Osteocyte (in vitro differentiated cells): ENCODE data around the gene KLK3. TPM values are rescaled to one million over a fixed set of nuclear protein-coding genes. Genes with fewer than 3 reads are reported as not detected.
A peak's percentile ranks its signal among the peaks of the same experiment; 100 is the strongest.

Source experiments
- DNase-seq: peaks from one replicate; pipeline ENCODE4 v3.0.0; 2021; ENCODE audit warnings: mixed read lengths; ENCODE audit not compliant: unreplicated experiment; ENCODE audit errors: extremely low spot score
- H3K27ac Mint-ChIP-seq: one replicate; pipeline ENCODE4 v1.8.0; 2021; ENCODE audit warnings: mild to moderate bottlenecking, mixed read lengths; ENCODE audit not compliant: unreplicated experiment
- H3K27me3 Mint-ChIP-seq: one replicate; pipeline ENCODE4 v1.8.0; 2021; ENCODE audit warnings: mixed read lengths; ENCODE audit not compliant: unreplicated experiment
- H3K36me3 Mint-ChIP-seq: one replicate; pipeline ENCODE4 v1.8.0; 2021; ENCODE audit warnings: mixed read lengths; ENCODE audit not compliant: unreplicated experiment
- H3K4me1 Mint-ChIP-seq: one replicate; pipeline ENCODE4 v1.8.0; 2021; ENCODE audit warnings: mixed read lengths; ENCODE audit not compliant: unreplicated experiment
- H3K4me3 Mint-ChIP-seq: one replicate; pipeline ENCODE4 v1.8.0; 2021; ENCODE audit warnings: mild to moderate bottlenecking, moderate library complexity, mixed read lengths; ENCODE audit not compliant: unreplicated experiment
- H3K9me3 Mint-ChIP-seq: one replicate; pipeline ENCODE4 v1.8.0; 2021; ENCODE audit warnings: mixed read lengths; ENCODE audit not compliant: unreplicated experiment
- total RNA-seq: library from RNA; stranded (reverse); gene quantifications from 2 replicates; pipeline ENCODE4 v1.2.1, GENCODE V29; 2021
- TF ChIP-seq, protein P1 (sequence below): fragments of 200-600 bp; sonication (generic); IDR thresholded peaks from 2 replicates; pipeline ENCODE4 v1.5.0; 2021; ENCODE audit warnings: antibody characterized with exemption, mild to moderate bottlenecking, moderate library complexity

KLK3 gene
- total RNA-seq, 1 donor from 2014 or later: not detected

- DNase-seq: no peak
- H3K36me3 Mint-ChIP-seq: no peaks in the 10 kb centered on the region
- TF ChIP-seq, protein P1, sequence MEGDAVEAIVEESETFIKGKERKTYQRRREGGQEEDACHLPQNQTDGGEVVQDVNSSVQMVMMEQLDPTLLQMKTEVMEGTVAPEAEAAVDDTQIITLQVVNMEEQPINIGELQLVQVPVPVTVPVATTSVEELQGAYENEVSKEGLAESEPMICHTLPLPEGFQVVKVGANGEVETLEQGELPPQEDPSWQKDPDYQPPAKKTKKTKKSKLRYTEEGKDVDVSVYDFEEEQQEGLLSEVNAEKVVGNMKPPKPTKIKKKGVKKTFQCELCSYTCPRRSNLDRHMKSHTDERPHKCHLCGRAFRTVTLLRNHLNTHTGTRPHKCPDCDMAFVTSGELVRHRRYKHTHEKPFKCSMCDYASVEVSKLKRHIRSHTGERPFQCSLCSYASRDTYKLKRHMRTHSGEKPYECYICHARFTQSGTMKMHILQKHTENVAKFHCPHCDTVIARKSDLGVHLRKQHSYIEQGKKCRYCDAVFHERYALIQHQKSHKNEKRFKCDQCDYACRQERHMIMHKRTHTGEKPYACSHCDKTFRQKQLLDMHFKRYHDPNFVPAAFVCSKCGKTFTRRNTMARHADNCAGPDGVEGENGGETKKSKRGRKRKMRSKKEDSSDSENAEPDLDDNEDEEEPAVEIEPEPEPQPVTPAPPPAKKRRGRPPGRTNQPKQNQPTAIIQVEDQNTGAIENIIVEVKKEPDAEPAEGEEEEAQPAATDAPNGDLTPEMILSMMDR: no peak
- H3K4me3 Mint-ChIP-seq: no peak overlapping the region
- no peaks in the 10 kb centered on the region for H3K9me3 Mint-ChIP-seq
- H3K4me1 Mint-ChIP-seq: peaks cover 16% of the 10 kb centered on the region
- H3K27me3 Mint-ChIP-seq: peaks cover 35% of the 10 kb centered on the region
- no peak overlapping the region for H3K27ac Mint-ChIP-seq
These were observed 39.3 kb upstream of the KLK3 start for GRCh38 chr19:50815439-50815838.

GRCh38 chr19:50817941-50818858 is 36.5 kb upstream of the KLK3 start:
- H3K4me3 Mint-ChIP-seq: peak overlapping the region; percentile 67
- H3K27me3 Mint-ChIP-seq: peaks cover 50% of the 10 kb centered on the region
- no peak overlapping the region for H3K27ac Mint-ChIP-seq
- H3K9me3 Mint-ChIP-seq: no peaks in the 10 kb centered on the region
- H3K4me1 Mint-ChIP-seq: peaks cover 21% of the 10 kb centered on the region
- no peak for DNase-seq
- no peaks in the 10 kb centered on the region for H3K36me3 Mint-ChIP-seq
- TF ChIP-seq, protein P1: no peak

DNA sequence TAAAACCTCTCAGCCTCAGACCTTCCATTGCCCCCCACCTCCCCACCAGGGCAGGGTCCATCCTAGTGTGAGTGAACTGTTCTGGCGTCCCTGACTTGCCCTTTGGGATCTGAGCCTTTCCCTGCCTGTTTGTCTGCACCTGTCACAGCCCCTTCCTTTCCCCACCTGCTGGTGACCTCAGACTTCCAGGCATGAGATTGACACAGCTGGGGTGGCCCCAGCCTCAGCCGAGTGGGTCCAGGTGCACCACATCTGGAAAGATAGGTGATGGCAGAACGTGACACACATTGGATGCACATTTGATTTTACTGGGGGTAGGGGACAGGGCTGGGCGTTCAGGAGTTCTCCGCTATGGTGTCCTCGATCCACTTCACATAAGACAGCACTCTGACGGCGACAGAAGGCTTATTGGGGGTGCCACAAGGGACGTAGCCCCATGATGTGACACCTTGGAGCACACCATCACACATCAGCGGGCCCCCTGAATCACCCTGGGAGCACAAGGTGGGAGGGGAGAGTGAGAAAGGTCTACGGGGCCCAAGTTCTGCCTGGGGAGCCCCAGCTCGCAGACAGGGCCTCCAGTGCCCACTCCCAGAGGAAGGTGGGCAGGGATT is 35.7 kb upstream of the KLK3 start:
- Mint-ChIP-seq H3K27me3 (peaks cover 50% of the 10 kb centered on the region), H3K4me3 (peak overlapping the region; percentile 33), H3K9me3 (no peaks in the 10 kb centered on the region), H3K27ac (no peak overlapping the region), H3K36me3 (no peaks in the 10 kb centered on the region), H3K4me1 (peaks cover 21% of the 10 kb centered on the region)
- TF ChIP-seq, protein P1: no peak
- no peak for DNase-seq

DNA sequence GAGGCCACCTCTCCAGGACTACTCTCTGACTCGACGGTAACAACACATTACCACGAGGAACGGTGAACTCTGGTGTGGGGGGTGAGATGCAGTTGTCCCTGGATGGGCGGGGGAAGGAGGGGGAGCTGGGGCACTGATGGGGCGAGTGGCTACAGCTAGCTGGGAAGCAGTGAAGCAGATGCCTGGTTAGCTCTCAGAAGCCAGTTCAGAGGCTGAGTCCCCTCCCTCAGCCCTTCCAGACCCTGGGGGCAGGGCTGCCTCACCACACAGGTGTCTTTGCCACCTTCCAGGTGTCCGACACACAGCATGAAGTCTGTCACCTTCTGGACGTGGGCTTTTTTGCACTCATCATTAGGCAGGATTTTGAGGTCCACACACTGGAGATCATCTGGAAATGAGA is 35.1 kb upstream of the KLK3 start:
- no peak for DNase-seq
- Mint-ChIP-seq H3K27ac (no peak overlapping the region), H3K4me1 (peaks cover 21% of the 10 kb centered on the region), H3K27me3 (peaks cover 50% of the 10 kb centered on the region), H3K36me3 (no peaks in the 10 kb centered on the region), H3K4me3 (no peak overlapping the region), H3K9me3 (no peaks in the 10 kb centered on the region)
- TF ChIP-seq, protein P1: no peak

DNA sequence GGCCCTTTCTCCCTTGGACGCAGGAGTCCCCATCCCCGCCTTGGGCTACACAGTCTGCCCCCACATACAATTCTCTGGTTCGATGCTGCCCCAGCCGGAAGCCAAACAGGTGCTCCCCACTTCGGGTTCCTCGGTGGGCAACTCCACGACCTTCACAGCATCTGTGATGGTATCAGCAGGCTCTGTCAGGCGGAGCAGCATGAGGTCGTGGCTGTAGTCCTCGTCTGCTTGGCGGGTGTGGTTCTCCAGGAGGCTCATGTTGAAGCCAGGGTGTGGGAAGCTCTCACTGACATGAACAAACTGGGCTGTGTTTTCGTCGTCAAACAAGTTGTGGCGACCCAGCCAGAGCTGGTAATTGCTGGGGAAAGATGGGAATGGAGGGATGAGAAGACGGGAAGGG is 34.6 kb upstream of the KLK3 start:
- no peak overlapping the region for H3K27ac Mint-ChIP-seq
- no peaks in the 10 kb centered on the region for H3K36me3 Mint-ChIP-seq
- TF ChIP-seq, protein P1: no peak
- no peak overlapping the region for H3K4me3 Mint-ChIP-seq
- DNase-seq: no peak
- H3K27me3 Mint-ChIP-seq: peaks cover 50% of the 10 kb centered on the region
- H3K9me3 Mint-ChIP-seq: no peaks in the 10 kb centered on the region
- H3K4me1 Mint-ChIP-seq: peaks cover 21% of the 10 kb centered on the region
